Sigmoid colon (tissue), 3 donors: Measurements from ENCODE around the gene POLRMT.

ENCODE experiments used
- POLR2A ChIP-seq, 2 donors: fragments of 450-650 bp; IDR thresholded peaks; one replicate each; pipeline ENCODE4 v1.6.1; 2016; ENCODE audit warnings: antibody characterized with exemption in 2 of 2, mild to moderate bottlenecking in 2 of 2, moderate library complexity in 2 of 2
- TF ChIP-seq, protein P1 (sequence below), 4 experiments: fragments of 450-650 bp in 3 of 4; fragments of 200-600 bp in 1 of 4; IDR thresholded peaks; one replicate each; pipeline ENCODE4 v1.5.1; 2016 to 2019; ENCODE audit warnings: antibody characterized with exemption in 4 of 4, mild to moderate bottlenecking in 3 of 4, moderate library complexity in 2 of 4

DNA sequence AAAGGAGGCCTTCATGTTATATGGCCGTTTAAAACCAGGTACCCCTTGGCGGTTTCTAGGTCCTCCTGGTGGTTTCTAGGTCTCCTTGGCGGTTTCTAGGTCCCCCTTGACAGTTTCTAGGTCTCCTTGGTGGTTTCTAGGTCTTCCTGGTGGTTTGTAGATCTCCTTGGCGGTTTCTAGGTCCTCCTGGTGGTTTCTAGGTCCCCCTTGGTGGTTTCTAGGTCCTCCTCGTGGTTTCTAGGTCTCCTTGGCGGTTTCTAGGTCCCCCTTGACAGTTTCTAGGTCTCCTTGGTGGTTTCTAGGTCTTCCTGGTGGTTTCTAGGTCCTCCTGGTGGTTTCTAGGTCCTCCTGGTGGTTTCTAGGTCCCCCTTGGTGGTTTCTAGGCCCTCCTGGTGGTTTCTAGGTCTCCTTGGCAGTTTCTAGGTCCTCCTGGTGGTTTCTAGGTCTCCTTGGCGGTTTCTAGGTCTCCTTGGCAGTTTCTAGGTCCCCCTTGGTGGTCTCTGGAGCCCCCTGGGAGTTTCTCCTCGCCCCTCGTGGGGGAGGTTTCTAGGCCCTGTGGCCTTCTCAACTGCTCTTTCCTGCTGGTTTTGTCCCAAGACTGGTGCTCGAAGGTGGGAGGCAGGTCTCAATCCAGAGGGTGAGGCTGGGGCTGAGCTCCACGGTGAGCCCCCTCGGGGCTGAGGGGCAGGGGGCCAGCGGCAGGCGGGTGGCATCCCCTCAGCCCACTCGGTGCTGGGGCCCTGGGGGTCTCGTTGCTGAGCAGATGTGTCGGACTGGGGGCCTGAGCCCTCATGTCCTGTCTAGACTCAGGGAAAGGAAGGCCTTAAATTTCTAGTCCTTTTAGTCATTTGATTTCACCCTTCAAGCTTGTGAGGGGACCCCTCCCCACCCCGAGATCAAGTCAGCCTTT lies 35.7 kb downstream of the POLRMT start:
- TF ChIP-seq, protein P1, sequence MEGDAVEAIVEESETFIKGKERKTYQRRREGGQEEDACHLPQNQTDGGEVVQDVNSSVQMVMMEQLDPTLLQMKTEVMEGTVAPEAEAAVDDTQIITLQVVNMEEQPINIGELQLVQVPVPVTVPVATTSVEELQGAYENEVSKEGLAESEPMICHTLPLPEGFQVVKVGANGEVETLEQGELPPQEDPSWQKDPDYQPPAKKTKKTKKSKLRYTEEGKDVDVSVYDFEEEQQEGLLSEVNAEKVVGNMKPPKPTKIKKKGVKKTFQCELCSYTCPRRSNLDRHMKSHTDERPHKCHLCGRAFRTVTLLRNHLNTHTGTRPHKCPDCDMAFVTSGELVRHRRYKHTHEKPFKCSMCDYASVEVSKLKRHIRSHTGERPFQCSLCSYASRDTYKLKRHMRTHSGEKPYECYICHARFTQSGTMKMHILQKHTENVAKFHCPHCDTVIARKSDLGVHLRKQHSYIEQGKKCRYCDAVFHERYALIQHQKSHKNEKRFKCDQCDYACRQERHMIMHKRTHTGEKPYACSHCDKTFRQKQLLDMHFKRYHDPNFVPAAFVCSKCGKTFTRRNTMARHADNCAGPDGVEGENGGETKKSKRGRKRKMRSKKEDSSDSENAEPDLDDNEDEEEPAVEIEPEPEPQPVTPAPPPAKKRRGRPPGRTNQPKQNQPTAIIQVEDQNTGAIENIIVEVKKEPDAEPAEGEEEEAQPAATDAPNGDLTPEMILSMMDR (IDR thresholded peaks at IDR 0.05): no peak
- no peak for TF ChIP-seq POLR2A (IDR thresholded peaks at IDR 0.05)
